Ramos (cell line): Measurements from ENCODE around the gene ZNF169.
"Not testable (repeated sequence)": the region's sequence is repeated elsewhere in the genome, so short reads cannot be mapped to it uniquely, and the experiment has no call there.

Experiments used
- in situ Hi-C: fragments of 300-500 bp; cut with MboI; formaldehyde crosslinking; loops from one replicate; pipeline ENCODE4 v1.14.3; 2022; ENCODE audit warnings: low sequenced_read_pairs; ENCODE audit not compliant: unreplicated experiment

Gene ZNF169

DNA sequence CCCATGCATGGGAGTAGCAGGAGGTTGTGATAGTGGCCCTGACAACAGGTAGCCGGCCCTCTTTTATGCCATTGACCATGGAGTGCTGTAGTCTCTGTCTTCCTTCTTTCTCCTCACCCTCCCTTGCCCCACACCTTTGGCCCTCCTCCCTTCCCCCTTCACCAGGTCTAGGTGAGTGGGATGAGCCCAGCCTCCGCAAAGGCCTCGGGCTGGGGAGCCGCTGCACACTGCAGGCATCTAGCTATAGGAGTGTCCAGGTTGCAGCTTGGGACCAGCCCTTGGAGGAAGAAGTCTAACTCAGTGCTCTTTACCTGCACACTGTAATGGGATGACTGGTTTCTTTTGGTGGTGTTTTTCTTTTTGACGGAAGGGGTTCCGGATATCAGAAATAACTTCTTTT is 81.7 kb downstream of the ZNF169 start:
- in situ Hi-C loops, result not testable (repeated sequence)

- in situ Hi-C loops, result not testable (repeated sequence)
Measured at GRCh38 chr9:94341703-94342102, 82.6 kb downstream of the ZNF169 start.

GRCh38 chr9:94347451-94347850 is 88.4 kb downstream of the ZNF169 start:
- in situ Hi-C loops, result not testable (repeated sequence)

- in situ Hi-C loops, result not testable (repeated sequence)
Measured at GRCh38 chr9:94348754-94349153, 89.7 kb downstream of the ZNF169 start.
